ENCODE data around the gene KCNK4.

The KCNK4 gene

DNA sequence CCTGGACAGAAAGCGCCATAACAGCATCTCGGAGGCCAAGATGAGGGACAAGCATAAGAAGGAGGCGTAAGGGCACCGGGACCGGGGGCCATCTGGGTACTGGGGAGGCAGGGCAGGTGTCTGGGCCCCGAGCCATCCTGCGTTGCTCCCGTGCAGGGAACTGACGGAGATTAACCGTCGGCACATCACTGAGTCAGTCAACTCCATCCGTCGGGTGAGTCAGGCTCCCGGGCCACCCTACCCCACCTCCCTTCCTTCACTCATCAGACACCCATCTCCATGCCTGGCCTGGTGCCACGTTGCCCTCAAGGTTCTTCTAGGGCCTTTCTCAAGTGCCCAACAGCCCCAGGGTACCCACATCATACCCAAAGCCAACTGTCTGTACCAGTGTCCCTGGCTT, 24.8 kb upstream of the KCNK4 start:
- Mint-ChIP-seq H3K9me3 (no peaks in the 10 kb centered on the region), H3K27ac (no peak overlapping the region), H3K4me3 (no peak overlapping the region), H3K4me1 (peaks cover 42% of the 10 kb centered on the region), H3K27me3 (ENCODE audit: low read depth, poor library complexity) (no peaks in the 10 kb centered on the region), H3K36me3 (ENCODE audit: low read depth) (peaks cover 5% of the 10 kb centered on the region)
- no peak for DNase-seq
- TF ChIP-seq, protein P1, sequence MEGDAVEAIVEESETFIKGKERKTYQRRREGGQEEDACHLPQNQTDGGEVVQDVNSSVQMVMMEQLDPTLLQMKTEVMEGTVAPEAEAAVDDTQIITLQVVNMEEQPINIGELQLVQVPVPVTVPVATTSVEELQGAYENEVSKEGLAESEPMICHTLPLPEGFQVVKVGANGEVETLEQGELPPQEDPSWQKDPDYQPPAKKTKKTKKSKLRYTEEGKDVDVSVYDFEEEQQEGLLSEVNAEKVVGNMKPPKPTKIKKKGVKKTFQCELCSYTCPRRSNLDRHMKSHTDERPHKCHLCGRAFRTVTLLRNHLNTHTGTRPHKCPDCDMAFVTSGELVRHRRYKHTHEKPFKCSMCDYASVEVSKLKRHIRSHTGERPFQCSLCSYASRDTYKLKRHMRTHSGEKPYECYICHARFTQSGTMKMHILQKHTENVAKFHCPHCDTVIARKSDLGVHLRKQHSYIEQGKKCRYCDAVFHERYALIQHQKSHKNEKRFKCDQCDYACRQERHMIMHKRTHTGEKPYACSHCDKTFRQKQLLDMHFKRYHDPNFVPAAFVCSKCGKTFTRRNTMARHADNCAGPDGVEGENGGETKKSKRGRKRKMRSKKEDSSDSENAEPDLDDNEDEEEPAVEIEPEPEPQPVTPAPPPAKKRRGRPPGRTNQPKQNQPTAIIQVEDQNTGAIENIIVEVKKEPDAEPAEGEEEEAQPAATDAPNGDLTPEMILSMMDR (IDR thresholded peaks at IDR 0.05) = no peak

DNA sequence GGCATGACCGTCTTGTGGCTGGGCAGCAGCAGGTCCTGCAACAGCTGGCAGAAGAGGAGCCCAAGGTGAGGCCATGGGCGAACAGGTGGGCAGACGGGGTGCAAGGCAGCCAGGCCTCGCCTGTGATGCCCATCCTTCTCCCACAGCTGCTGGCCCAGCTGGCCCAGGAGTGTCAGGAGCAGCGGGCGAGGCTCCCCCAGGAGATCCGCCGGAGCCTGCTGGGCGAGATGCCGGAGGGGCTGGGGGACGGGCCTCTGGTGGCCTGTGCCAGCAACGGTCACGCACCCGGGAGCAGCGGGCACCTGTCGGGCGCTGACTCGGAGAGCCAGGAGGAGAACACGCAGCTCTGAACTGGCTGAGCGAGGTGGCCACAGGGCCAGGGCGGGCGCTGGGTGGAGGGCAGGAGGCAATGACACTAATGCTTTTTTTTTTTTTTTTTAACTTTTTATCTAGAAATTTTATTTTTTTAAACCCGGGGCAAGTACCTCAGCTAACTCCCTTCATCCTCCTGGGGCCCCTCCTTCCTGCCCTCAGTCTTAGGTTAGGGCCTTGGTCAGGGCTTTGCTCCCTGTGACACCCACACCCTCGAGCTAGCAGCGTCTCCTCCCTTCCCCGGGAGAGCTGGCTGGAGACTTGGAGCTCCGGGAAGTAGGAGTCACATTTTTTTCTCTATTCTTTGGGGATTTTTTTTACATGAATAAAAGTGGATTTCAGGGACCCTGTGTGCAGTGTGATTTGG, 23.7 kb upstream of the KCNK4 start:
- no peaks in the 10 kb centered on the region for H3K9me3 Mint-ChIP-seq
- DNase-seq = no peak
- TF ChIP-seq, protein P1 (IDR thresholded peaks at IDR 0.05) = no peak
- peaks cover 5% of the 10 kb centered on the region for H3K36me3 Mint-ChIP-seq (ENCODE audit: low read depth)
- peak overlapping the region; percentile 68 for H3K27ac Mint-ChIP-seq
- no peaks in the 10 kb centered on the region for H3K27me3 Mint-ChIP-seq (ENCODE audit: low read depth, poor library complexity)
- no peak overlapping the region for H3K4me3 Mint-ChIP-seq
- peaks cover 50% of the 10 kb centered on the region for H3K4me1 Mint-ChIP-seq

DNA sequence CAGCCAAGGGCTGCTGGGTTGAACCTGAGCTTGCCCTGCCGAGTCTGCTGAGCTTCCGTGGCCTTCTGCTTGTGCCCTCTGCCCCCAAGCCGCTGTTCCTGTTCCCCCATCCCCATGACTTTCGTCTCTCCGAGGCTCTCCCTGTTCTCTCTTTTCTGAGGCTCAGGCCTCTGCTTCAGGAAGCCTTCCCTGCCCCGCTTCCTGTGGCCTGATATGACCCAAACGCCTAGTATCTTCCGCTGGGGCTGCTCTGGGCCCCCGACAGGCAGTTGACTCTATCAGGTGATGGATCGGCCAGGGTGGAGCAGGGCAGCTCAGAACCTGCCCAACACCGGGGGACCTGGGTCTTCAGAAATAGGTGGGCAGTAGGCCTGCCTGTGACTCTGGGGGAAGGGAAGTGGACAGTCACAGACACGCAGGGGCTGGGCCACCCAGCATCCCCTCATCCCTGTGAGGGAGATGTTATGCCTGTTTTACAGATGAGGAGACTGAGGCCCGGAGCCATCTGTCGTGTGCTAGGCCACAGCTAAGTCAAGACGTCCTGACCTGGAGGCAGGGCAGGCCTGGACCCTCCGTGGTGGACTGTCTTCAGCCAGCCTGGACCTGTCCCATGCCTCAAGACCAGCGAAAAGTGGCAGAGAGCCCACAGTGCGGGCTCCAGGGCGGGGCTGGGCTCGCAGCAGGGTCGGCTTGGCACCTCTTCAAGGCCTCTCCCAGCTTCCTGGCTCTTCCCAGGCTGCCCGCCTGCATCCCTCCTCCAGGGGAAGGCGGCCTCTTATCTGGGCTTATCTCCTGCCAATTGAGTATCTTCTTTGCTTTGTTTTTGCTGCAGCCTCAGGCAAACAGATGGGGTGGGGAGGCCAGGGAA, 22.8 kb upstream of the KCNK4 start:
- peak overlapping the region; percentile 97 for H3K4me3 Mint-ChIP-seq
- H3K27ac Mint-ChIP-seq = peak overlapping the region; percentile 98
- no peaks in the 10 kb centered on the region for H3K27me3 Mint-ChIP-seq (ENCODE audit: low read depth, poor library complexity)
- no peaks in the 10 kb centered on the region for H3K9me3 Mint-ChIP-seq
- peaks cover under 1% of the 10 kb centered on the region for H3K36me3 Mint-ChIP-seq (ENCODE audit: low read depth)
- DNase-seq = no peak
- TF ChIP-seq, protein P1 (IDR thresholded peaks at IDR 0.05) = no peak
- H3K4me1 Mint-ChIP-seq = peaks cover 47% of the 10 kb centered on the region

DNA sequence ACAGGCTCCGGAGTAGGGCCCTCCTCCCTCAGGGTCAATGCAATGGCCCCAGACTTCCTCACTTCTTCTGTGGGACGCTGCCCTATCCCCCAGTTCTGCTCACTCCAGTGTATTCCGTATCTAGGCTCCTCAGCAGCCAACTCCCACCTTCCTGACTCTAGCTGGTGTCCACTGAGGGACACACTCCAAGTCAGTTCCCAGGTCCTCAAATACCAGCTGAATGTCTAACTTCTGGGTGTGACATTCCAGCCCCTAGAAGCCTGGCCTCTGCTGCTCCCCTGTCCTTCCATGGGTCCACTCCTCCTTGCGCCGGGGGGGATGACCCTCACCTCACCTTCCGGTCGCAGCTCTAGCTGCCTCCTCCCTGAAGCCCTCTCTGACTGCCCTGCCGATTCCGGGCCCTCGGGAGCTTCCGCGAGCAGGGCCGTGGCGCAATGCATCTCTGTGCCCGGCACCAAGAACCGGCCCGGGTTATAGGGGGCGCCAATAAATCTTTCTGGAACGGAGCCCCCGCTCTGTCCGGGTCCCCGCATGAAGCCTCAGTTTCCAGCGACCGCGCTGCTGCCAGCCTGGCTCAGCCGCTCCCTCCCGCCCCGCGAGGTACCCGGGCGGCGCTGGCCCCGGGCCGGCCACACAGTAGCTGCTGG, 22.1 kb upstream of the KCNK4 start:
- H3K27me3 Mint-ChIP-seq (ENCODE audit: low read depth, poor library complexity) = no peaks in the 10 kb centered on the region
- DNase-seq = peak; percentile 46
- H3K27ac Mint-ChIP-seq = peak overlapping the region; percentile 98
- peak overlapping the region; percentile 97 for H3K4me3 Mint-ChIP-seq
- no peaks in the 10 kb centered on the region for H3K9me3 Mint-ChIP-seq
- peaks cover 40% of the 10 kb centered on the region for H3K4me1 Mint-ChIP-seq
- TF ChIP-seq, protein P1 (IDR thresholded peaks at IDR 0.05) = no peak
- no peaks in the 10 kb centered on the region for H3K36me3 Mint-ChIP-seq (ENCODE audit: low read depth)

DNA sequence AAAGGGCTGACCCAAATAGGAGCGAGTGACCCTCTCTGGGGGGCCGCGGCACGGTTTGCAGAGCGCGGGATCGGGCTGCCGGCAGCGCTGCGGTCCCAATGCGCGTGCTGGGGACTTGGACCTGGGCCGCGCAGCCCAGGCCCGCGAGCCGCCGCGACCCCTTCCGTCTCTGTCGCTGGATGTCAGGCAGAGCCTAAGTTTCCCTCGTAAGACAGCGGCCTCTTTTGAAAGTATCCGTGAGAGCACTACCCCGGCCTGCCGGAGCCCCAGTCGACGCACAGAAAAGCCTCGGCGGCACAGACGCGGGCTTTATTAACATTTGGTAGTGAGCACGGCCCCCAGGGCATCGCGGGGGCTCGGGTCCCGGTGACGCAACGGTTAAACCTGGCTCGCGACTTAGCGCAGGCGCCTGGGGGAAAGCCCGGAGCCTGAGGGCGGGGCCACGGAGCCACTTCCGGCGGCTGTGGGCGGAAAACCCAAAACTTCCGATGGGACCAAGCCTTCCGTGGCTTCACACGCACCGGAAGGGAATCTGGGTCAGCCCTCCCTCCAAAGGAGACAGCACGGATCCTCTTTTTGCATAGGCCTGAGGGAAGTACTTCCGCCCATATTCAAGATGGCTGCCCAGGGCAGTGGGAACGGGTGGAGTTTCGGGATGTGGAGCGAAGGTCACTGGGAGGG, 21.4 kb upstream of the KCNK4 start:
- Mint-ChIP-seq H3K4me3 (peak overlapping the region; percentile 97), H3K4me1 (peaks cover 34% of the 10 kb centered on the region), H3K27ac (peak overlapping the region; percentile 100), H3K27me3 (ENCODE audit: low read depth, poor library complexity) (no peaks in the 10 kb centered on the region), H3K36me3 (ENCODE audit: low read depth) (no peaks in the 10 kb centered on the region), H3K9me3 (no peaks in the 10 kb centered on the region)
- peak; percentile 97 for DNase-seq
- TF ChIP-seq, protein P1 (IDR thresholded peaks at IDR 0.05) = no peak
